Measurements from ENCODE around the gene NAIF1. TPM values are rescaled to one million over a fixed set of nuclear protein-coding genes. Genes with fewer than 3 reads are reported as not detected.
A peak's percentile ranks its signal among the peaks of the same experiment; 100 is the strongest.

The NAIF1 gene
- total and polyA plus RNA-seq, 10 of the 15 experiments (the other 5 are each of a cell fraction or from before 2014, with no cell fraction given): 2.4 to 14.2 (median 7.1) TPM

DNA sequence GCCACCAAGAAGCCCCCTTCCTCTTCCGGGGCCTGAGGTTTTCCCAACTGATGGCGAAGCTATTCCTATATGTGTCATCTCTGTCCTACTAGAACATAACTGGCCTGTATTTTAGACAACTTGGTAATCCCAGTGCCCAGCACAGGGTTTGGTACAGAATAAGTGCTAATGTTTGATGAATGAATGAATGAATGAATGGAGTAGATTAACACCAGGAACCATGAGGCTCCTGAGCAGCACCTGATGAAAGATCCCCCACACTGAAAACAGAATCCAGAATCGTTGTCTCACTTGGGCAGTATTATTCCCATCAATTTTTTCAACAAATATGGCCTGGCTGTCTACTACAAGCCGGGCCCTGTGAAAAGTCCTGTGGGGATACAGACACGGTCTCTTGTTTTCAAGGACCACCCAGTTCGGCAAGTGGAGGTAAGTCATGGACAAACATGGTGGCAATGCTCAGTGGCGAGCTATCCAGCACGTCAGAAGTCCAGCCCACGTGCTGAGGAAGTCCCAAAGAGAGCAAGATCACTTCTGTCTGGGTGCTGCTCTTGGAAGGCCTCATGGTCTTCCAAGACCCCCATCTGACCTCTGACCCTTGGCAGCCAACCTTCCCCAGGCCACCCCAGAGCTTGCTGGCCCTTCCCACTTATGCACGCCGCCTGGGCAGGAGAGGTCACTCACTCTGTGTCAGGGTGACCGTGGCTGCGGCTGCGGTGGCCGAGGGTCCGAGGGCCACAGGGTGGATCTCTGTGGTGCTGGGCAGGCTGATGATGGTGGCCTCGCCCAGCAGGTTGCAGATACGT is 1.0 kb downstream of the NAIF1 start:
- H3K36me3 ChIP-seq (ENCODE audit: control insufficient read depth in 2 of 2, insufficient read depth in 2 of 2, low read length in 1 of 2): peaks cover 0 to 5% of the 10 kb centered on the region in 2 experiments; a peak in 2 of 4 replicates
- FAIRE-seq (no peak), ATAC-seq (no peak), DNase-seq (ENCODE audit: low read depth, low spot score) (no peak)
- in situ Hi-C loops (cut with MboI) (no loop called here), intact Hi-C loops (cut with micrococcal nuclease; ENCODE audit: unreplicated experiment) (loop anchor here (10.0 kb wide), 1 partner anchor 281 kb away; the partner anchor contains the start of gene CDK9)
- H4K20me1 ChIP-seq (ENCODE audit: control insufficient read depth, insufficient read depth): no peaks in the 10 kb centered on the region
- H2AFZ ChIP-seq (ENCODE audit: control insufficient read depth, low read depth, low read length): no peak overlapping the region
- H3K27ac ChIP-seq (ENCODE audit: control insufficient read depth, insufficient read depth): peak overlapping the region; percentile 99
- no peaks in the 10 kb centered on the region for H3K9me3 ChIP-seq (replicated peaks; ENCODE audit: control insufficient read depth, insufficient read depth, low read length)
- H3K79me2 ChIP-seq (ENCODE audit: control insufficient read depth, insufficient read depth, low read length): peaks cover 43% of the 10 kb centered on the region
- H3K4me2 ChIP-seq (ENCODE audit: control insufficient read depth, insufficient read depth): peak overlapping the region; percentile 100
- H3K27me3 ChIP-seq (replicated peaks in 1 of 2; ENCODE audit: control insufficient read depth in 2 of 2, insufficient read depth in 2 of 2, low read length in 1 of 2): no peaks in the 10 kb centered on the region
- SMC1A ChIA-PET (ENCODE audit: uncharacterized antibody, unreplicated experiment): interaction anchor here (0.9 to 1.5 kb wide), 2 partner anchors 32 to 52 kb away, joined by 3 to 6 read pairs; no protein-coding TSS in a partner anchor
- CTCF ChIA-PET: interaction anchor here (0.6 to 2.9 kb wide), 5 partner anchors 31 to 153 kb away, joined by 3 to 18 read pairs (median 5); no protein-coding TSS in a partner anchor
- POLR2A ChIA-PET: interaction anchor here (0.6 to 2.9 kb wide), 6 partner anchors 9 to 295 kb away, joined by 3 to 10 read pairs (median 6); no protein-coding TSS in a partner anchor
- RAD21 ChIA-PET (ENCODE audit: unreplicated experiment): interaction anchor here (1.8 to 2.8 kb wide), 3 partner anchors 12 to 32 kb away, joined by 8 to 10 read pairs (median 9); no protein-coding TSS in a partner anchor
- peak overlapping the region; percentile 78 for H3K4me3 ChIP-seq
- no TSS peak for BruUV-seq (replicated peaks)
- WGBS (ENCODE audit: insufficient coverage, insufficient replicate concordance, low lambda C conversion rate, missing lambda C conversion rate): 83% methylated on average over 18 of the region's 18 CpGs
- H3K9ac ChIP-seq (ENCODE audit: control insufficient read depth, insufficient read depth, low read length): peak overlapping the region; percentile 89; the same call in 1 of the 2 replicates
- H3K4me1 ChIP-seq (ENCODE audit: control insufficient read depth, insufficient read depth, low read length): peaks cover 26% of the 10 kb centered on the region
- TF ChIP-seq YBX1 (IDR thresholded peaks at IDR 0.05) (no peak), ZNF24 (IDR thresholded peaks at IDR 0.05) (peak; percentile 84), BCLAF1 (IDR thresholded peaks at IDR 0.05) (no peak), POLR2AphosphoS2 (IDR thresholded peaks at IDR 0.05; ENCODE audit: low read depth, low read length) (0 out of 2 replicates have a peak, but pooled peaks have one; percentile 15), TCF7 (IDR thresholded peaks at IDR 0.05; ENCODE audit: borderline replicate concordance) (no peak), RBBP5 (conservative IDR thresholded peaks at IDR 0.05) (no peak)
- TF ChIP-seq, protein P1, sequence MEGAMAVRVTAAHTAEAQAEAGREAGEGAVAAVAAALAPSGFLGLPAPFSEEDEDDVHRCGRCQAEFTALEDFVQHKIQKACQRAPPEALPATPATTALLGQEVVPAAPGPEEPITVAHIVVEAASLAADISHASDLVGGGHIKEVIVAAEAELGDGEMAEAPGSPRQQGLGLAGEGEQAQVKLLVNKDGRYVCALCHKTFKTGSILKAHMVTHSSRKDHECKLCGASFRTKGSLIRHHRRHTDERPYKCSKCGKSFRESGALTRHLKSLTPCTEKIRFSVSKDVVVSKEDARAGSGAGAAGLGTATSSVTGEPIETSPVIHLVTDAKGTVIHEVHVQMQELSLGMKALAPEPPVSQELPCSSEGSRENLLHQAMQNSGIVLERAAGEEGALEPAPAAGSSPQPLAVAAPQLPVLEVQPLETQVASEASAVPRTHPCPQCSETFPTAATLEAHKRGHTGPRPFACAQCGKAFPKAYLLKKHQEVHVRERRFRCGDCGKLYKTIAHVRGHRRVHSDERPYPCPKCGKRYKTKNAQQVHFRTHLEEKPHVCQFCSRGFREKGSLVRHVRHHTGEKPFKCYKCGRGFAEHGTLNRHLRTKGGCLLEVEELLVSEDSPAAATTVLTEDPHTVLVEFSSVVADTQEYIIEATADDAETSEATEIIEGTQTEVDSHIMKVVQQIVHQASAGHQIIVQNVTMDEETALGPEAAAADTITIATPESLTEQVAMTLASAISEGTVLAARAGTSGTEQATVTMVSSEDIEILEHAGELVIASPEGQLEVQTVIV (IDR thresholded peaks at IDR 0.05; ENCODE audit: borderline replicate concordance, partially characterized antibody): no peak
- TF ChIP-seq, protein P2, sequence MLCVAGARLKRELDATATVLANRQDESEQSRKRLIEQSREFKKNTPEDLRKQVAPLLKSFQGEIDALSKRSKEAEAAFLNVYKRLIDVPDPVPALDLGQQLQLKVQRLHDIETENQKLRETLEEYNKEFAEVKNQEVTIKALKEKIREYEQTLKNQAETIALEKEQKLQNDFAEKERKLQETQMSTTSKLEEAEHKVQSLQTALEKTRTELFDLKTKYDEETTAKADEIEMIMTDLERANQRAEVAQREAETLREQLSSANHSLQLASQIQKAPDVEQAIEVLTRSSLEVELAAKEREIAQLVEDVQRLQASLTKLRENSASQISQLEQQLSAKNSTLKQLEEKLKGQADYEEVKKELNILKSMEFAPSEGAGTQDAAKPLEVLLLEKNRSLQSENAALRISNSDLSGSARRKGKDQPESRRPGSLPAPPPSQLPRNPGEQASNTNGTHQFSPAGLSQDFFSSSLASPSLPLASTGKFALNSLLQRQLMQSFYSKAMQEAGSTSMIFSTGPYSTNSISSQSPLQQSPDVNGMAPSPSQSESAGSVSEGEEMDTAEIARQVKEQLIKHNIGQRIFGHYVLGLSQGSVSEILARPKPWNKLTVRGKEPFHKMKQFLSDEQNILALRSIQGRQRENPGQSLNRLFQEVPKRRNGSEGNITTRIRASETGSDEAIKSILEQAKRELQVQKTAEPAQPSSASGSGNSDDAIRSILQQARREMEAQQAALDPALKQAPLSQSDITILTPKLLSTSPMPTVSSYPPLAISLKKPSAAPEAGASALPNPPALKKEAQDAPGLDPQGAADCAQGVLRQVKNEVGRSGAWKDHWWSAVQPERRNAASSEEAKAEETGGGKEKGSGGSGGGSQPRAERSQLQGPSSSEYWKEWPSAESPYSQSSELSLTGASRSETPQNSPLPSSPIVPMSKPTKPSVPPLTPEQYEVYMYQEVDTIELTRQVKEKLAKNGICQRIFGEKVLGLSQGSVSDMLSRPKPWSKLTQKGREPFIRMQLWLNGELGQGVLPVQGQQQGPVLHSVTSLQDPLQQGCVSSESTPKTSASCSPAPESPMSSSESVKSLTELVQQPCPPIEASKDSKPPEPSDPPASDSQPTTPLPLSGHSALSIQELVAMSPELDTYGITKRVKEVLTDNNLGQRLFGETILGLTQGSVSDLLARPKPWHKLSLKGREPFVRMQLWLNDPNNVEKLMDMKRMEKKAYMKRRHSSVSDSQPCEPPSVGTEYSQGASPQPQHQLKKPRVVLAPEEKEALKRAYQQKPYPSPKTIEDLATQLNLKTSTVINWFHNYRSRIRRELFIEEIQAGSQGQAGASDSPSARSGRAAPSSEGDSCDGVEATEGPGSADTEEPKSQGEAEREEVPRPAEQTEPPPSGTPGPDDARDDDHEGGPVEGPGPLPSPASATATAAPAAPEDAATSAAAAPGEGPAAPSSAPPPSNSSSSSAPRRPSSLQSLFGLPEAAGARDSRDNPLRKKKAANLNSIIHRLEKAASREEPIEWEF (IDR thresholded peaks at IDR 0.05; ENCODE audit: insufficient replicate concordance, low read depth, low read length): no peak
- TF ChIP-seq, protein P3, sequence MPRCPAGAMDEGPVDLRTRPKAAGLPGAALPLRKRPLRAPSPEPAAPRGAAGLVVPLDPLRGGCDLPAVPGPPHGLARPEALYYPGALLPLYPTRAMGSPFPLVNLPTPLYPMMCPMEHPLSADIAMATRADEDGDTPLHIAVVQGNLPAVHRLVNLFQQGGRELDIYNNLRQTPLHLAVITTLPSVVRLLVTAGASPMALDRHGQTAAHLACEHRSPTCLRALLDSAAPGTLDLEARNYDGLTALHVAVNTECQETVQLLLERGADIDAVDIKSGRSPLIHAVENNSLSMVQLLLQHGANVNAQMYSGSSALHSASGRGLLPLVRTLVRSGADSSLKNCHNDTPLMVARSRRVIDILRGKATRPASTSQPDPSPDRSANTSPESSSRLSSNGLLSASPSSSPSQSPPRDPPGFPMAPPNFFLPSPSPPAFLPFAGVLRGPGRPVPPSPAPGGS (IDR thresholded peaks at IDR 0.05; ENCODE audit: borderline replicate concordance, insufficient read depth, low read depth, low read length, poor library complexity, severe bottlenecking): peak; percentile 44
